IMR-90 (cell line): ENCODE data around the gene CLK4.

Experiments
- CTCF ChIP-seq: conservative IDR thresholded peaks from 2 replicates; pipeline ENCODE4 v1.5.1; 2012; ENCODE audit warnings: mild to moderate bottlenecking, low read depth, low read length, improper control_type of control experiment
- POLR2A ChIP-seq: IDR thresholded peaks from 2 replicates; pipeline ENCODE4 v1.6.1; 2012; ENCODE audit warnings: mild to moderate bottlenecking, low read depth, low read length

GRCh38 chr5:178675922-178676321 lies 49.1 kb upstream of the CLK4 start:
- no peak for TF ChIP-seq CTCF
- TF ChIP-seq POLR2A, result no peak
